Ectodermal cell (in vitro differentiated cells): ENCODE results near the gene PLPPR1.
"Not testable (repeated sequence)": the region's sequence is repeated elsewhere in the genome, so short reads cannot be mapped to it uniquely, and the experiment has no call there.

ENCODE experiments used
- H3K27ac ChIP-seq: 2 replicates; pipeline ENCODE4 v1.7.0; 2013; ENCODE audit warnings: mild to moderate bottlenecking, low read depth, low read length; ENCODE audit not compliant: insufficient read depth, poor library complexity, severe bottlenecking
- H3K27me3 ChIP-seq: 2 replicates; pipeline ENCODE4 v1.7.0; 2013; ENCODE audit warnings: mild to moderate bottlenecking, low read length; ENCODE audit not compliant: insufficient read depth, control insufficient read depth, poor library complexity, severe bottlenecking
- H3K36me3 ChIP-seq: one replicate; pipeline ENCODE4 v1.7.0; 2013; ENCODE audit warnings: low read length; ENCODE audit not compliant: control insufficient read depth, insufficient read depth
- H3K4me1 ChIP-seq: one replicate; pipeline ENCODE4 v1.7.0; 2013; ENCODE audit warnings: low read length; ENCODE audit not compliant: control insufficient read depth, insufficient read depth
- H3K4me3 ChIP-seq: 2 replicates; pipeline ENCODE4 v1.7.0; 2013; ENCODE audit warnings: low read depth, low read length, control low read depth; ENCODE audit not compliant: insufficient read depth
- H3K9me3 ChIP-seq: 2 replicates; pipeline ENCODE4 v1.7.0; 2013; ENCODE audit warnings: mild to moderate bottlenecking, low read length, moderate library complexity; ENCODE audit not compliant: control insufficient read depth
- WGBS, 2 experiments: methylation state at CpG; one replicate each; pipeline ENCODE4 v1.1.7; 2013; ENCODE audit warnings: missing lambda C conversion rate in 2 of 2; 5-methylcytosine and 5-hydroxymethylcytosine counted together

Gene PLPPR1

GRCh38 chr9:101269591-101270283 lies 241.2 kb downstream of the PLPPR1 start:
- WGBS, 2 experiments = 72 to 77% methylated on average over 9 of the region's 9 CpGs
- Histone ChIP-seq H3K4me3 (no peak overlapping the region), H3K36me3 (no peaks in the 10 kb centered on the region), H3K27ac (no peak overlapping the region), H3K4me1 (peaks cover 9% of the 10 kb centered on the region), H3K9me3 (no peaks in the 10 kb centered on the region), H3K27me3 (no peaks in the 10 kb centered on the region)

- Histone ChIP-seq H3K4me3 (no peak overlapping the region), H3K27ac (no peak overlapping the region), H3K9me3 (no peaks in the 10 kb centered on the region), H3K4me1 (peaks cover 12% of the 10 kb centered on the region), H3K36me3 (no peaks in the 10 kb centered on the region), H3K27me3 (no peaks in the 10 kb centered on the region)
- 33 to 36% methylated on average over 2 of the region's 2 CpGs for WGBS, 2 experiments
Observed at GRCh38 chr9:101270302-101270701, 241.8 kb downstream of the PLPPR1 start.

- Histone ChIP-seq H3K4me3 (no peak overlapping the region), H3K4me1 (peaks cover 12% of the 10 kb centered on the region), H3K9me3 (no peaks in the 10 kb centered on the region), H3K36me3 (no peaks in the 10 kb centered on the region), H3K27me3 (no peaks in the 10 kb centered on the region), H3K27ac (no peak overlapping the region)
- 90 to 96% methylated on average over 3 of the region's 3 CpGs for WGBS, 2 experiments
Observed at GRCh38 chr9:101271102-101271501, 242.6 kb downstream of the PLPPR1 start.

- H3K4me1 ChIP-seq = peaks cover 3% of the 10 kb centered on the region
- H3K27ac ChIP-seq = no peak overlapping the region
- H3K36me3 ChIP-seq = no peaks in the 10 kb centered on the region
- 93 to 94% methylated on average over 8 of the region's 8 CpGs for WGBS, 2 experiments
- H3K4me3 ChIP-seq = no peak overlapping the region
- no peaks in the 10 kb centered on the region for H3K27me3 ChIP-seq
- H3K9me3 ChIP-seq = no peaks in the 10 kb centered on the region
Observed at GRCh38 chr9:101274971-101275768, 246.6 kb downstream of the PLPPR1 start.

- Histone ChIP-seq H3K4me1 (peaks cover 3% of the 10 kb centered on the region), H3K4me3 (no peak overlapping the region), H3K27me3 (no peaks in the 10 kb centered on the region), H3K9me3 (no peaks in the 10 kb centered on the region), H3K27ac (no peak overlapping the region), H3K36me3 (no peaks in the 10 kb centered on the region)
- 91 to 95% methylated on average over 6 of the region's 6 CpGs for WGBS, 2 experiments
Observed at GRCh38 chr9:101275769-101276250, 247.3 kb downstream of the PLPPR1 start.

- not testable (repeated sequence) for H3K27ac ChIP-seq, H3K4me1 ChIP-seq, H3K4me3 ChIP-seq, H3K9me3 ChIP-seq, H3K27me3 ChIP-seq, H3K36me3 ChIP-seq
- 88% methylated on average over 12 of the region's 12 CpGs for WGBS, 2 experiments
Observed at GRCh38 chr9:101291043-101291442, 262.5 kb downstream of the PLPPR1 start.

- Histone ChIP-seq H3K9me3 (no peaks in the 10 kb centered on the region), H3K4me1 (no peaks in the 10 kb centered on the region), H3K27me3 (no peaks in the 10 kb centered on the region)
Observed at GRCh38 chr9:101299901-101300300, 271.4 kb downstream of the PLPPR1 start.

GRCh38 chr9:101307051-101307450 lies 278.5 kb downstream of the PLPPR1 start:
- WGBS, 2 experiments = 94% methylated on average over 3 of the region's 3 CpGs
- Histone ChIP-seq H3K9me3 (no peaks in the 10 kb centered on the region), H3K27ac (no peak overlapping the region), H3K4me3 (no peak overlapping the region), H3K4me1 (no peaks in the 10 kb centered on the region), H3K27me3 (no peaks in the 10 kb centered on the region), H3K36me3 (no peaks in the 10 kb centered on the region)

More at GRCh38 chr9:101299901-101300300, 271.4 kb downstream of the PLPPR1 start:
- Histone ChIP-seq H3K4me3 (no peak overlapping the region), H3K27ac (no peak overlapping the region), H3K36me3 (no peaks in the 10 kb centered on the region)

GRCh38 chr9:101307524-101308213 lies 279.1 kb downstream of the PLPPR1 start:
- Histone ChIP-seq H3K4me1 (no peaks in the 10 kb centered on the region), H3K9me3 (no peaks in the 10 kb centered on the region), H3K36me3 (no peaks in the 10 kb centered on the region), H3K27me3 (no peaks in the 10 kb centered on the region), H3K27ac (no peak overlapping the region), H3K4me3 (no peak overlapping the region)
- 91 to 92% methylated on average over 3 of the region's 3 CpGs for WGBS, 2 experiments

GRCh38 chr9:101309139-101309538 lies 280.6 kb downstream of the PLPPR1 start:
- H3K9me3 ChIP-seq = no peaks in the 10 kb centered on the region
- H3K4me3 ChIP-seq = no peak overlapping the region
- H3K36me3 ChIP-seq = no peaks in the 10 kb centered on the region
- H3K27me3 ChIP-seq = no peaks in the 10 kb centered on the region
- 95% methylated on average over 8 of the region's 8 CpGs for WGBS, 2 experiments
- no peaks in the 10 kb centered on the region for H3K4me1 ChIP-seq
- no peak overlapping the region for H3K27ac ChIP-seq
